GM19463 (cell line): Measurements from ENCODE around the gene IARS2.
"Not testable (repeated sequence)": the region's sequence is repeated elsewhere in the genome, so short reads cannot be mapped to it uniquely, and the experiment has no call there.

Experiments
- ATAC-seq: cut with Tn5 transposase; IDR thresholded peaks from one replicate; pipeline ENCODE4 v1.9.1; 2021; ENCODE audit warnings: mild to moderate bottlenecking, moderate library complexity; ENCODE audit not compliant: unreplicated experiment

The IARS2 gene

DNA sequence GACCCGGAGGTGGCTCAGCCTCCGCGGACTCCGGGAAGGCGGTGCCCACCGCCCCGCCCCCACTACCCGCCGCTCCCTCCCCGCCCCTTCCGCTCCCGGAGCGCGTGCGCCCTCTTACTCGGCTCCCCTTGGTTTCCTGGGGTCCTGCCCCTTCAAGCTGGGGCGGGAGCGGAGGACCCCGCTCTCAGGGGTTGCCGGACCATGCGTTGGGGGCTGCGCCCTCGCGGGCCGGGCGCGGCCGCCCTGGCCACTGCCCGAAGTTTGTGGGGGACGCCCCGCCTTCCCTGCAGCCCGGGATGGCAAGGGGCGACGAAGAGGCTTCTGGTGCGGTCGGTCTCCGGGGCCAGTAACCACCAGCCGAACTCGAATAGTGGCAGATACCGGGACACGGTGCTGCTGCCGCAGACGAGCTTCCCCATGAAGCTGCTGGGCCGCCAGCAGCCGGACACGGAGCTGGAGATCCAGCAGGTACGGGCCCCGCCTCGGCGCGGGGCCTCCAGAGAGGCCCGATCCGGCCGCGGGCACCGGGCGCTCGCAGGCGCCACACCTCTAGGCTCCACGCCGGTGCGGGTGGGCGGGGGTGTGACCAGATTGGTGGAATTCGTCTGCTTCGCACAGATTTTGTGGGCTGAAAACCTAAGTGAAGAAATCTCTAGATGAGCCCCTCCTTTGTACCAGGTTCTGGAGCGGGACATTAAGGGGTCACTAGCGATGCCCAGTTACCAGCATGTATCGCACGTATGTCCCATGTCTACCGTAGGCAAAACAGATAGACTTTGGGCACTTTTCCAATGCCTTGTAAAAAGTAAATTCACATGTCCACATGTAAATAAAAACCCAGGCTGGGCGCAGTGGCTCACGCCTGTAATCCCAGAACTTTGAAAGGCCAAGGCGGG lies at the start of gene IARS2:
TSS of gene IARS2 (plus strand) at position 117 of the 896 bp plus-strand sequence. CDS start at position 202, 85 bp downstream.
- ATAC-seq: peak; percentile 71

DNA sequence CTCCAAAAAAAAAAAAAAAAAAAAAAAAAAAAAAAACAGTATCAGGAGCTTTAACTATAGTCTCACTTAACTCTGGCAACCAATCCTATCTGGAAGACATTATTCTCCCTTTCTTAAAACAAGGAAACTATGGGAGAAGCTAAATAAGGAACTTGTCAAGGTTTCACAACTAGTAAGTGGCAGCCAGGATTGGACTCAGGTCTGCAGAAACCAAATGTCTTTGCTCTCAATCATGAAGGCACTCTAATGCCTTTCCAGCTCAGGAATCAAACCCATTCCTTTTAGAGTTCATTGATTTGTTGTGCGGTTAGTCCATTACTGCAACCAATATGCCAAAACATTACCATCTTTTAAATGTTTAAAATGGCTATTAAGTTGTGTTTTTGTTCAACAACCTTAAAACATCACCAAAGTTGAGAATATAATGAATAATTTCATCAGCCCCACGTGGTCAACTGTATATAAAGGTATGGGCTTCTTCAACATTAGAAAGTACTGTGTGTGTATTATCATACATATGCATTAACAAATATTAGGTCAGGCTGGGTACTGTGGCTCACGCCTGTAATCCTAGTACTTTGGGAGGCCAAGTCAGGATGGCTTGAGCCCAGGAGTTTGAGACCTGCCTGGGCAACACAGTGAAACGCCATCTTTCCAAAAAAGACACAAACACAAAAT lies 49.1 kb upstream of the IARS2 start:
- ATAC-seq: no peak

DNA sequence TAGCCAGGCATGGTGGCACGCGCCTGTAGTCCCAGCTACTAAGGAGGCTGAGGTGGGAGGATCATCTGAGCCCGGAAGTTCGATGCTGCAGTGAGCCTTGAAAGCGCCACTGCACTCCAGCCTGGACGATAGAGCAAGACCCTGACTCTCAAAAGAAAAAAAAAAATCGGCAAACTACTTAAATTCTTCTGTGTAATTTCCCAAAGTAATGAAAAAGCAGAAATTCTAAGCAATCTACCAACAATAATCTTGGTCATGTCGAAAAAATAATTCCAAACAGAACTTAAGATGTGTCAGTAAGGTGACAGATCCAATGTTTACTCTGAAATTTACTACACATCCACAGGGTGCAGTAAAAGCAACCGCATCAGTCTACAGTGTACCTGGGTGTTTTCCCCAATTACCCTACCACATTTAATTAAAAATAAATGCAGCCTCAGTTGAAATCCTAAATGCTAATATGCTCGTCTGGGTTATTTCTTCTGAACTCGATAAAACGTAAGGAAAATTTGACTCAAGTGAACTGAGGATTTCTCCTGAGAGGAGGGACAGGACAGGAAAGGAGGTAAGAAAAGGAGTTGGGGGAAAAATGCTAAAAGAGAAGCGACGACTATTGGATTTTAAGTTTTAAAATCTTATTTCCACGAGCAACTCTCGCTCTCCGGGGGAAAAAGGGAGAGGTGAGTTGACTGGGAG lies 48.4 kb upstream of the IARS2 start:
- no peak for ATAC-seq

DNA sequence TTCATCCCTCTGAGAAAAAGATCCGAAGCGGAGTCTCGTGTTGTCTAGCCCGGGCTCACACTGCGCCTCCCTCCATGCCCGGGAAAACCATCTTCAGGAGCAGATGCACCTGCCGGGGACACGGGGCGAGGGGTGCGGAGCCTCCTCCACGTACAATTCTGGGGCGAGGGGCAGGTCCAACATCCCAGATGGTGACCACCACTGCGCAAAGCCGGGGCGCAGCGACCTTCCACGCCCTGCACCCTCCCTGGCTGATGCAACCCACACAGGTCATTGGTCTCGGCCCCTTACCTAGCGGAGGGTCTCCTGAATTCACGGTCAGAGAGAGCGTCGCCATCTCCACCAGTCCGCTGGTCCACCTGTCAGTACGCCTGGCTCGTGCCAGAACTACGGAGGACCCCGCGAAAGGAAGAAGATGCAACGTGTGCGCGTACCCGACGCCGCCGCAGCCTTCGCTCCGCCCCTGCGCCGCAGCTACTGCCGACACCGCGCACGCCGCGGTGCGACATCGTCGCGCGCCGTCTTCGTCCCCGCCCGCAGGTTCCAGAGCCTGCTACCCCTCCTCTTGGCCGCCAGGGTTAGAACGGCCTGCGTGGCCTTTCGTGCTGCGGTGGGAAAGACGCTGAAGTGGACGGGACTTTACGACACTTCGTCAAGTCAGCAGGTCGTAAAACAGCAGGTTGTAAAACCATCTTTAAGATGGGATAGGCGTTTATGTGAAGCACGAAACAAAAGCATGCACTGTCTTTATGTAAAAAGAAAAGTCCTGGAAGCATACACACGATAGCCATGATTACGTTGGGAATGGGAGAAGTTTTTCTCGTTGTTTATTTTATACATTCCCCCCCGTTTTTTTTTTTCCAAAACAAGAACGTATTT lies 47.6 kb upstream of the IARS2 start, which contains the start of gene EPRS1:
TSS of gene EPRS1 (minus strand) at position 454 of the 879 bp plus-strand sequence. CDS start at position 337, 117 bp downstream.
- peak; percentile 99 for ATAC-seq

DNA sequence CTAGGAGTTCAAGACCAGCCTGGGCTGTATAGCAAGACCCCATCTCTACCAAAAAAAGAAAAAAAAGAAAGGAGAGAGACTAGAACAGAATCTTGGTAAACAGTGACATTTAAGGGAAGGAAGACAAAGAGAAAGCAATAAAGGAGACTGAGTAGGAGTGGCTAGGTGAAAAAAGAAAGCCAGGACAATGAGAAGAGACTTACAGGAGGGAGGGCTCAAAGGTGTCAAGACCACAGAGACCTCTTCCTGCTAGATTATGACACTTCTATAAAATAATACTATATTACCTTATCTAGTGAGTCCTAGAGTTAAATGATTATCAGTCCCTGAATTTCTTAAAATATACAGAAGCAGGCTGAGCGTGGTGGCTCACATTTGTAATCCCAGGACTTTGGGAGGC lies 37.6 kb upstream of the IARS2 start:
- no peak for ATAC-seq

DNA sequence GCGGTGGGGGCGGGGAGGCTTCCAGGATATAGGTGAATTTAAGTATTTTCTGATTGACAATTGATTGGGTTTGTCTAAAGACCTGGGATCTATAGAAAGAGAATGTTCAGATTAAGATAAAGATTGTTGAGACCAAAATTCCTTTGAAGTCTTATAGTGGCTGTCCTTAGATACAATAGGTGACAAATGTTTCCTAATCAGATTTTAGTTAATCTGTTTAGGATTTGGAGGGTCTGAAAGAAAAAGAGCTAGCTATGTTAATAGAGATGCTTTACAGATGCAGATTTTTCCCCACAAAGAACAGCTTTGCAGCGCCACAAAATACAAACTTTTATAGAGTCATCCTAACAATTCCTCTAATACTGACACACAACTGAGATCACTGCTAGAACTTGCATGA lies 33.1 kb upstream of the IARS2 start:
- no peak for ATAC-seq

DNA sequence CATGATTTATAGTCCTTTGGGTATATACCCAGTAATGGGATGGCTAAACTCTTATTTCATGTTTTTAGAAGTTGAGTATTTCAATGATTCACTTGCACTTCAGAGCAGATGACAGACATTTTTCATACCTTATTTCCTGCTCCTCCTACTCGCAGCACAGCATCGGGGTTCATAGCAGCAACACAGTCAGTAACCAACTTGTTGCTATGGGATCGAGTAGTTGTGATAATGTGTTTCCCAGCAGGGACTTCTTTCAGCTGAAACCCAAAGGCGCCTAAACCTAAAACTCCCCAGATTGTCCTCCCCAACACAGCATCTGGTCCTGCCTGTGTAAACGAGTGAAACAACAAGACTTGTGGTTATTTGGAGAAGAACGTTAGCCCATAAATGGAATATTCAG lies 31.3 kb upstream of the IARS2 start:
- ATAC-seq: no peak

DNA sequence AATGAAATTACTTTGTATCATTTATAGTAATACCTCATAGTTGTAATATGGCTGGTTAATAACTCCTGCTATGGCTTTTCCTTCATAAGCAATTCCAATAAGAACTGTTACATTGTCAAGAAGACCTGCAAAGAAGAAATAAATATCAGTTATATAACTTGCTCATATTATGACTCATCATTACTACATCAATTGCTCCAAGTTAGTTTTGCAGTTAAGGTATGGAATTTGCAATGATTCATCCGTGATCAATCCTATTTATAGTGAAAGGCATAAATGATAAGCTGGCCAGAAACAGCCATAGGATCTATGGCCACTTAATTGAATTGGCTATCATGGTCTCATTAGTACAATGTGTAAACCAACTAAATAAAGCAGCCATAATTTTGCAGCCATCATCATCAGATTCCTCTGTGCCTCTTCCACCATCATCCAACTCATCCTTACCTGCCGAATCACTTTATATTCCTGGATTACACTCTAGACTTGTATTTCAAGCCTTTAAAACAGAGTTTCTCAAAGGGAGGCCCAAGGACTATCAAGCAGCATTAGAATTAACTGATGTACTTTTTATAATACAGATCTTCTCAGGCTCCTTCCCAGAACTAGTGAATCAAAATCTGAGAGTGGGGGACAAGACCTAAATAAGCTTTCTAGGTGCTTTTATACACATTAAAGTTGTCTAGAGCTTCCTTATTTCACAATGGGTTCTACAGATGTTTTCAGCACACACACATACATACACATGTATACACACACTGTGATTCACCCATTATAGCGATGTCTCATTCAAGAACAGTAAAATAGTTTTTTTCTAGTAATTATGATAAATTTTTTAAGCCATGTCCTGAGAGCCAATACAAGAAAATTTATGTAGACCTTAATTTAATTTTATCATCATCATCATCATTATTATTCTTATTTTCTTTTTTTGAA lies 26.4 kb upstream of the IARS2 start:
- no peak for ATAC-seq

DNA sequence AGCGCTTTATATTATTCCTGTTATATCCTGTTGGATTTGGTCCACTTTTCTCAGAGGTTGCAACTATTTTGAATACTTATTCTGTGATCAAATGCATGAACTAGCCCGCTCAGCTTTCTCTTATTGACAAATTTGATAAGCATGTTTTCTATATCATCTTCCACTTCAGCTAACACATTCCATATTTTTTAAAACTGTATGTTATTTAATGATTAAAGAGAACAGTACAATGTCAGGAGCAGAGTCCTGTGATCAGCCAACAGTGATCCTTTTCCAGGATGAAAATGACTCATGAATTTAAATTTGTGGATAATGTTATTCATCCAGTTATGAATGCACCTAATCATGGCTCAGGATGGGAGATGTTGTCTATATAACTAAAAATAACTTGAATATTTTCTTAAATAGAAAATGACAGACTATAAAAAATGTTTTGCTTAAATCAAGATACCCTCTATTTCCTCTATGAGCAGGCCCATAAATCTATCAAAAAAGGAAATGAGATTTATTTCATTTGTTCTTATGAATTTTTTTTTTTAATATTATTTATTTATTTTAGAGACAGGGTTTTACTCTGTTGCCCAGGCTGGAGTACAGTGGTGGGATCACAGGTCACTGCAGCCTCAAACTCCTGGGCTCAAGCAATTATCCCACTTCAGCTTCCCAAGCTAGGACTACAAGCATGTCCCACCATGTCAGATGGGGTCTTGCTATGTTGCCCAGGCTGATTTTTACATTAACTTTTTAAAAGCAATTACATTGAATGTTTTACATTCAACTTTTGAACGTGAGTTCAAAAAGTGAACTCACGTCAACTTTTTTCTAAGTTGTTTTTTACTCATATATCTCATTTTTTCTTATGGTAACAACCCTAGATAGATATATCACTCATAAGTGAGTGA lies 16.8 kb upstream of the IARS2 start:
- ATAC-seq: no peak

DNA sequence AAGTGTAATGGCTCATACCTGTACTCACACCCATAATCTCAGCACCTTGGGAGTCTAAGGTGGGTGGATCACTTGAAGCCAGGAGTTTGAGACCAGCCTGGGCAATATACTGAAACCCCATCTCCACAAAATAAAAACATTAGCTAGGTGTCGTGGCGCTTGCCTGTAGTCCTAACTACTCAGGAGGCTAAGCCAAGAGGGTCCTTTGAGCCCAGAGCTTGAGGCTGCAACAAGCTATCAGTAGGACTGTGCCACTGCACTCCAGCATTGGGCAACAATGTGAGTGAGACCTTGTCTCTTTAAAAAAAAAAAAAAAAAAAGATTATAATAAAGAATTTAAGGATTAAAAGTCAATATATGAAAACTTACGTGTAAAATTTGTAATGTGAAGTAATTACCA lies 16.0 kb upstream of the IARS2 start:
- ATAC-seq: no peak

DNA sequence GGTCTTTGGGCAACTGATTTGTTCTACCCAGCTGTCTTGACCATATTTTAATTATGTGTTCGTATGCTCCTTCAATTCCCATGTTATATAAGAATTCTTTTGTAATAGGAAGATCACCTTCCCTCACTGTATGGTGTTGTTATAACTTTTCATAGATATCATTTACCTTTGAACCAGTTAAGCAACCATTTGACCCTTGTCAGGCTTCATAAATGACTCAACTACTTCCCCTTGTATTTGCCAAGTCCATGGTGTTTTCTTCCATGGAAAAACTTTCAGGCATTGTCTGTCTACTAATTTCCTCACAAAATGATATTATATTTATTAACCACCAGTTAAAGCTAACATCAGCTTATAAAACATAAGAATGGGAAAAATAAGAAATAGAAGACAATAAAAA lies 9.5 kb upstream of the IARS2 start:
- ATAC-seq: no peak

DNA sequence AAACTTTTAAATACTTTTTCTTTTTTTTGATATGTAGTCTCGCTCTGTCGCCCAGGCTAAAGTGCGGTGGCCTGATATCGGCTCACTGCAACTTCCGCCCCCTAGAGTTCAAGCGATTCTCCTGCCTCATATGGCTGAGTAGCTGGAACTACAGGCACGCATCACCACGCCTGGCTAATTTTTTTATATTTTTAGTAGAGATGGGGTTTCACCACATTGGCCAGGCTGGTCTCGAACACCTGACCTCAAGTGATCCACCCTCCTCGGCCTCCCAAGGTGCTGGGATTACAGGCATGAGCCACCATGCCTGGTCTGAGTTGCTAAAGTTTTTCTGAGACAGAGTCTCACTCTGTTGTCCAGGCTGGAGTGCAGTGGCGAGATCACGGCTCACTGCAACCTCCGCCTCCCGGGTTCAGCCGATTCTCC lies 7.7 kb upstream of the IARS2 start:
- ATAC-seq: peak; percentile 58

DNA sequence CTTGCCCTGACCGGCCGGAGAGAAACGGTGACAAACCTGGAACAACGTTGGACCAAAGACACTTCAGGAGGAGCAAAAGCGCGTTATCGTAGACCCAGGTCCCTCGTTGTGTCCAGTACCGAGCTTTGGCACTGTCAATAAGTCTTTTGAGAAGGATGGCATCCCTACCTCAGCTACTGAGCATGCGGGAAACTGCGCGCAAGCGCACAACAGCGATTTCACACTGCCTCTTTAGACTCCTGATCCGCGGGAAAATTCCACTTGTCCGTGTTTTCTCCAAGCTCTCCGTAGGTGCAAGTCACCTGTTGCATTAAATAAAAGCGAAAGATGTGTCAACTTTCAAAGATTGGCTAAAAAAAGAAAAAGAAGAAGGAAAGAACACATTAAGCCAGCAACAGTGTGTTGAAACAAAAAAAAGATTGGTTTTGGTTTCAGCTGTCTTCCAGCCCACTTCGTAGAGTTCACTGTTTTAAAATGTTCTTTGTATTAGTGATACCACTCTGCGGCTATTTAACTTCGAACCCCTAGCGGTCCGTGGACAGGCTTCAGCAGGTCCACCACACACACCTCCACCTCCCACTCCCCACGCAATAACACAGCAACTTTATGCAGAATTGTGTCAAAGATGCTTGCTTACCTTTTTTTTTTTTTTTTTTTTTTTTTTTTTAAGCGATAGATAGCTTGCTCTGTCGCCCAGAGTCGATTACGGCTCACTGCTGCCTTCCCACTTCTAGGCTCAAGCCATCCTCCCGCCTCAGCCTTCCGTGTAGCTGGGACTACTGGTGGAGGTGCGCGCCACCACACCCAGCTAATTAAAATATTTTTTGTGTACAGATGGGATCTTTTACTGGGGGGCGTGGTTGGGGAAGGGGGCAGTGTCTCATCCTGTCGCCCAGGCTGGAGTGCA lies 4.0 kb upstream of the IARS2 start, which contains the start of gene BPNT1:
TSS of gene BPNT1 (minus strand) at position 139 of the 907 bp plus-strand sequence. CDS start 9,942 bp downstream, outside the sequence.
- peak; percentile 53 for ATAC-seq

DNA sequence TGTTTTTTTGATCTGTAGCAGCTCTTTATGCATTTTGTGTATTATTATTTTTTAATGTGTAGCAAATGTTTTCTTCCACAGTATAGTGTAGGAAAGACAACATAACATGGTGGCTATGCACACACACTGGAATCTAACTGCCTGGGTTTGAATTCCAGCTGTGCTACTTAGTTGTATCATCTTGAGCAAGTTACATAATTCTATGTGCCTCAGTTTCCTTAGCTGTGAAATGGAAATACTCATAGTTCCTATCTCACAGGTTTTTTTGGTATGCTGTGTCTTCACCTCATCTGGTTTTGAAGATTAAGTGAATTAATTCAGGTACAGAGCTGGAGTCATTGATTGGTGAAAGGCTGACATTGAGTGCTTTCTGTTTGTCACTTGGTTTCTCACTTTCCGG lies 1.2 kb upstream of the IARS2 start:
- no peak for ATAC-seq

DNA sequence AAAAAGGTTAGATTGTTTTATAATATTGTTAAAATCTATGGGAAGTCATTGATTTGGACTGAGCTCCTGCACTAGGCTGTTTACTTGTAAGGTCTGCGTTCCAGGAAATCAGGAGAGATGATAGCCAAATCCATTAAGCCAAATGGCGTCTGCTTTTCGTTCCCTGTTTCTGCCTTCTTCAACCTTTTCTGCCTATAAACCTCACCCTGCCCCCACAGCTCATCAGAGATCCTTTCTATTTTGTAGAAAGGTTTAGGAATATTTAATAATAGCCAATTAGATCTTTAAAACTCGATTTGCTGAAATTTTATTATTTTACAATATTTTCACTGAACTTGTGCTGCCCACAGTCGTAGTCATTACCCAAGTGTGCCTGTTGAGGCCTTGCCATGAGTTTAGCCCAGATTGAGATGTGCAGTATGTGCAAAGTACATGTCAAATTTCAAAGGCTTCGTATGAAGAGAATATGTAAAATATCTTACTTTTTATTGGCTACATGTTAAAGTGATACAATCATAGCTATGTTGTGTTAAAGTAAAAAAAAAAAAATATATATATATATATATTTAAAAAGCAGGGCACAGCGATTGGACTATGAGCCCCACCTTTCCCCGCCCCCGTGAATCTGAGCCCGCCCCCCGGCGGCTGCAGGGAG lies 444 bp upstream of the IARS2 start:
- ATAC-seq: no peak

DNA sequence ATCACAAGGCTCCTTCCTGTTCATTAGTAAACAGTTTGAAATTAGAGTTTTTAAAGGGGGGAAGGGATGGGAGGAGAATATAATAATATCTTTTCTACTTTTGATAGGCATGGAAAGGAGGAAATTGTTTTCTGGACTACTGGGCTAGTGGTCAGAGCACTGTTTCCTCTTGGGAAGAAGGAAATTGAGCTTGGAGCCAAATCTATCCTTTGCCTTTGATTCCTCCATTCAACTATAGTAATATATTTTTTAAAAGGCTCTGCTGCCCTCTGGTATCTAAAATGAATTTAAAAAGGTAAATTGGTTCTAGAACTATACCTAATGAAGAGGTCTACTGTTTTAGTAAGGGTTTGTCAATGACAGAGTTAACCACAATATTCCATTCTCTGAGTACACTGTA lies 5.9 kb downstream of the IARS2 start:
- ATAC-seq: no peak

DNA sequence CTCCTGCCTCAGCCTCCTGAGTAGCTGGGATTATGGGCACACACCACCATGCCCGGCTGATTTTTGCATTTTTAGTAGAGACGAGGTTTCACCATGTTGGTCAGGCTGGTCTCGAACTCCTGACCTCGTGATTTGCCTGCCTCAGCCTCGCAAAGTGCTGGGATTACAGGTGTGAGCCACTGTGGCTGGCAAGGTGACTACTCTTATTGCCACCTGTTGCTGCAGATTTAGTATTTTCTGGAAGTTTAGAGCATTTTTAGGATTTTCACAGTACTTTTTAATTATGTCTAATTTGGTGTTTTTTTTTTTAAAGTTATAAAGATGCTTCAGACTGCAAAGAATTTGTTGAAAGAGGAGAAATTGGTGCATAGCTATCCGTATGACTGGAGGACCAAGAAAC lies 16.5 kb downstream of the IARS2 start:
- not testable (repeated sequence) for ATAC-seq
